HG03064 (cell line): ENCODE results near the gene MAP3K8.

Source experiments
- ATAC-seq: cut with Tn5 transposase; IDR thresholded peaks from one replicate; pipeline ENCODE4 v1.9.1; 2021; ENCODE audit warnings: low read depth; ENCODE audit not compliant: unreplicated experiment

Gene MAP3K8

DNA sequence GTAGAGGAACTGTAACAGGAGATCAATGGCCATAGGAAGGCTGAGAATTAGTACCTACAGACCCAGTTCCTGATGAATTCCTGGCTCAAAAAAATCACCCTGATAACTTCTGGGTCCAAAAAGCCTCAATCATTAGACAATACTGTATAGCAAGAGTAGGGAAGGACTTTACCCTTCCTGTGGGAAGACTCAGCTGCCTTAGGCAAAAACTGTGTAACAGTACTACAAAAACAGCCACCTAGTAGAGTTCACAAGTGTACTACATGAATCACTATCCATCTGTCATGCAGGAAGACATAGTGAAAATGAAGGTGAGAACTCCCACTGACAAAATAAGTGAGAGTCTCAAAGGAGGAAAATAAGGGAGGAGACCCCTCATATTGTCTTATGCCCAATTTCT, 47.6 kb downstream of the MAP3K8 start:
- ATAC-seq = no peak

GRCh38 chr10:30488316-30488715, 54.3 kb downstream of the MAP3K8 start:
- ATAC-seq = no peak

- ATAC-seq = no peak
Measured at GRCh38 chr10:30489346-30489745, 55.4 kb downstream of the MAP3K8 start.

- ATAC-seq = no peak
Measured at GRCh38 chr10:30490289-30491000, 56.5 kb downstream of the MAP3K8 start.

GRCh38 chr10:30491204-30491915, 57.4 kb downstream of the MAP3K8 start:
- ATAC-seq = no peak

DNA sequence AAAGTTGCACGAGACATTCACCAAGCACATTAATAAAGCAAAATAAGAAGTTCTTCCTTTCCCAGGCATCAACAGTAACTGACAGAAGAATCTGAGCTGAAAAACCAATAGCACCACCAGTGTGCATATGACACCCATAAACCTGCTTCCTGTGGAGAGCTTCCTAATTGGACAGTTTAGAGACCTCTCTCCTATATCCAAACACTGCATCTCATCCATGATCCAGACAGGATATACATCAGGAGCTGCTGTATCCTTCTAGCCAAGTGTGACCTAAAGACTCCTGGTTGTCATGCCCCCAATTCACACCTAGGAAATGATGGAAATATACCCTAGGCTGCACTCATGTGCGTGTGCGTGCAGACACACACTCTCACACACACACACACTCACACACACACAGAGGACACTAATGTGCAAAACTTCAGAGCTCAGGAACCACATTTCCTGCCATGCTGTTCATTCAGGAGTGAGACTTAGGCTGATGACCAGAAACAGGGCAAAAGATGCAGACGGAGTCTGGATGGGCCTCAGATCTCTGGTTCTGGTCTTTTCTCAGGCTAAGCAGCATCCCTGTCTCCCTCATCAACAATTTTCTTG, 58.0 kb downstream of the MAP3K8 start:
- ATAC-seq = no peak

DNA sequence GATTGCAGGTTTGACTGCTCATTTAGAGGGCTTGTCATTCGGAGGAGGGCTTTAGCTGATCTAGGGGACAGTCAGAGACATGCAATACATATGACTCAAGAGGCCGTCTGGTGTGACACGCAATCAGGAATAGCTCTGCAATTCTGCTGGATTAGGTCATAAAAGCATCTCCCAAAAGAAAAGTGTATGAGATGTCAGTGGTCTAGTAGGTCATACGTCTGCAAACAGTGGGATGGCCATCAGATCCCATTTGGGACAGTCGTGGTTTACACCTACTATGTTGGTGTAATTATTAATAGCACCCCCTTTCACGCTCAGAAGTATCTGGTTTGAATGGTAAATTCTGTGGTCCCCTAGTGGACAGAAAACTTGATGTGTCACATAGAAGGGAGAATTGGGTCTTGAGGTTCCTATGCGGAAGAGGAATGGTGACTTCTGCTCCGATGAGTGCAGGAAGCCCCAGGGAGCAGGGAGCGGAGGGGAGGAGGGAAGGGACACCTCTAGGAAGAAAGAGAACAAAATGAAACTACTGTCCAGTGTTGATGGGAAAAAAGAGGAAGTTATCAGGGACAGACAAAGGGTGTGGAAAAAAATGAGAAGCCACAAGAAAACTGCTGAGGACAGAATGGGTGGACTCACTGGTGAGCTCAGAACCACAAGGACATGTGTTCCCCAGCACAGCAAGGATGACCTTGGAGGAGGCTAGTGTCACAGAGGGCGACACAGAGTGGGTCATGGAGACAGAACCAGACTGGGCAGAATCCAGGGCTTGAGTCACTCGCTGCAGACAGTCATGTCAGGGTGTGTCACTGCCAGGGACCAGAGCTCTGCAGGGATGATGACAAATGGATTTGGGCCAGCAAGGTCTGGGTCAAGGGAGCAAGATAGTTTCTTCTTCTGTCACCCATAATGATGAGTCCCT, 59.9 kb downstream of the MAP3K8 start:
- ATAC-seq = no peak

DNA sequence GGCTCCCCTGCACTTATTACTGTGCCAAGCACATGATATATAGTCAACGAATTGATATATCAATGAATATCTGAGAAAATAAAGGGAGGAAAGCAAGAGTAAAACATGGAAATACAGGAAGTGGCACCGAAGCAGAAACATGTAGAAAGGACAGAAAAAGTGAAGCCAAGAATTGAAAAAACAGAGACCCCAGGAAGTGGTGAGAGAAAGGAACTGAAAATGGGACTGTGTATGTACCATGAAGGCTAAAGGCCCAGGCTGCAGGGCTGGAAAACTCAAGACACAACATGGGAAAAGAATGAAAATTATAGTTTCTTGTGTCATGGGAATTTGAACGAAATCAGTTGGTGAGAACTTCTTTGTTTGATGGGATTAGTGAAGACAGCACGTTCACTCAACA, 60.6 kb downstream of the MAP3K8 start:
- ATAC-seq = no peak

DNA sequence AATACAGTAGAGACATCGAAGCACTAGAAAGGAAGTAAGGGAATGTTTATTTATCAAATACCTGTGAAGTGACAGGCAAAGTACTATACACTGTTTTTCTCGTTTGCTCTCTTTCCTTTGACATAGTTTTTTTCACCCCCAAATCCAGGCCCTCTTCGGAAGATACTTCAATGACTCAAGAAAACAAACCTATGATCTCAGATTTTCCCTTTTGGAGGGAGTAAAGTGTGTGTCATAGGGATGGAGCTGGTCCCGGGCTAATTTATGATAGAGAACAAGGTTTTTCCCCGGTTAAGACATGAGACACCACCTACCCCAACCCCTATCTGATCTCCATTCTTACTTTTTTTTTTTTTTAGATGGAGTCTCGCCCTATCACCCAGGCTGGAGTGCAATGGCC, 61.7 kb downstream of the MAP3K8 start:
- no peak for ATAC-seq

GRCh38 chr10:30499816-30500215, 65.8 kb downstream of the MAP3K8 start:
- ATAC-seq = no peak

GRCh38 chr10:30500534-30500933, 66.5 kb downstream of the MAP3K8 start:
- no peak for ATAC-seq

DNA sequence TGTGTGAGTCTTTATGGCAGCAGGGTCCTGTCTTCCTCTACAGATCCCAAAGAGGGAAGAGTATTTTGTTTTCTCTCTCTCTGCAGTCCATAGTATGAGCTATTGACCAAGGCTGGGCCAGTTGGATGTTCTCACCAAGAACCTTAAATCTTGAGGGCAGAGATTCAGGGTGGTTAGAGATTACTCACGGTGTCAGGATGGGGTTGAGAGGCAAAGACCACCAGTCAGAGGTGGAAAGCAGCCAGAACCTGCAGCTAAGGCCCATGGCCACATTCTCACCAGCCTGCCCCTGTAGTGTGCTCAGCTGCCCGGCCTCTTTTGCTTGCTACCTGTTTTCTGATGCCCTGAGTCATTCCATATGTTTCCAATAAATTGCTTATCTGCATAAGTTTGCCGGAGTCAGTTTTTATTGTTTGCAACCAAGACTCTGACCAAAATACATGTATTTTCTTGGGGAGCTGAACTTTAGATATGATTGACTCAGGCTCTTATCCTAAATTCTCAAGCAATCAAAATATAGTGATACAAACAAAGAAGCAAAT, 67.0 kb downstream of the MAP3K8 start:
- no peak for ATAC-seq

DNA sequence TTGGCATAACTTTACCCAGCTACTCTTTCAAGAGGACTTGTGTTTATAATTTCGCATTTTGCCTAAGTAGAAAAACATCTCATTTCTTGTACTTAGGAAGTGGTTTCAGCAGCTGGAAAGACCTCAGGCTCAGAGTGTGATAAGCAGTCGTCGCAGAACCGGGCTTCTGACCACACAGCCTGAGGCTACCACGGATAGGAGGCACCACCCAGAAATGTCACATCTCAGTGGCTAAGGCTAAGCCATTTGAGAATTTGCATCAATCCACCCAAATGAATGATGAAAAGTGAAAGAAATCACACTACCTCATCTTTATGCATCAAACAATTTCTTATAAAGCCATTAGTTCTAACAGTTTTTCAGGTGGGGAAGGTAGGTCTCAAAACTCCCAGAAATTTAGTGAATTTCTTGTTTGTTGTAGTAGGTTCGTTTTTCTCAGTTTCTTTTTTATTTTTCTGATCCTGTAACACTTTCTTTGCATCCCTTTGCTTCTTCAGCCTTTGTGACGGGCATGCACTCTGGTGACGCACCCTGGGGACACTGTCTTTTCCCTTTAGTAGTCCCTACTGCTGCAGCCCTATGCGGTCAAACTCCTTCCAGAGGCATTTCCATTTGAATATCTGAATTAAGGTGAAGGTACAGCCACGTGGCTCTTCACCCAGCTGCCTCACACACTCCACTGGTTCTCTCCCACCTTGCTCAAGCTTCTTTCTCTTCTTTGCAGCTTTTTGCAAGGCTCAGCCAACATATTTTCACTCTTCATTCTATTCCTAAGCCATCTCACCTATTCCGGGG, 68.5 kb downstream of the MAP3K8 start:
- ATAC-seq = no peak

DNA sequence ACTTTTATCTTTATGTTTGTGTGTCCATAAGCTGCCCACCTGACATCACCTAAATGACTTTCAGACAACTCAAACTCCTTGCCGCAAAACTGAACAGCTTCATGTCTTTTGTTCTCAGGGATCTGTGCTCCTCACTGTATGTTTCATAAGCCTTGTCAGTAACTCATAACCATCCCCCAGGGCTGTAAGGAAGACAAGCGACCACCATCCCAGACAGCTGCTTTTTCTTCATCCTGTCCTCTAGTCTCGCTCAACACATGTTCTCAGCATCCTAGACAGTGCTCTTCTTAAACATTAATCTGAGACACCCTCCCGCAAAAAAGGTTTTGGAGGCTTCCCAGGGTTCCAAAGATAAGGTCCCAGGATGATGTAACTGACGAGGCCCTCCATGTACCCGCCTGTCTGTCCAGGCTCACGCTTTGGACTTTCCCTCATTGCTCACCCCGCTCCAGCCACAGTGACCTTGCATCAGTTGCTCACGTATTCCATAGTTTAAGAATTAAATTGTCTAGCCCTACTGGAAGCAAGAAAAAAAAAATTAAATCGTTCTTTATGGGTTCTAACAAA, 69.8 kb downstream of the MAP3K8 start:
- ATAC-seq = no peak

DNA sequence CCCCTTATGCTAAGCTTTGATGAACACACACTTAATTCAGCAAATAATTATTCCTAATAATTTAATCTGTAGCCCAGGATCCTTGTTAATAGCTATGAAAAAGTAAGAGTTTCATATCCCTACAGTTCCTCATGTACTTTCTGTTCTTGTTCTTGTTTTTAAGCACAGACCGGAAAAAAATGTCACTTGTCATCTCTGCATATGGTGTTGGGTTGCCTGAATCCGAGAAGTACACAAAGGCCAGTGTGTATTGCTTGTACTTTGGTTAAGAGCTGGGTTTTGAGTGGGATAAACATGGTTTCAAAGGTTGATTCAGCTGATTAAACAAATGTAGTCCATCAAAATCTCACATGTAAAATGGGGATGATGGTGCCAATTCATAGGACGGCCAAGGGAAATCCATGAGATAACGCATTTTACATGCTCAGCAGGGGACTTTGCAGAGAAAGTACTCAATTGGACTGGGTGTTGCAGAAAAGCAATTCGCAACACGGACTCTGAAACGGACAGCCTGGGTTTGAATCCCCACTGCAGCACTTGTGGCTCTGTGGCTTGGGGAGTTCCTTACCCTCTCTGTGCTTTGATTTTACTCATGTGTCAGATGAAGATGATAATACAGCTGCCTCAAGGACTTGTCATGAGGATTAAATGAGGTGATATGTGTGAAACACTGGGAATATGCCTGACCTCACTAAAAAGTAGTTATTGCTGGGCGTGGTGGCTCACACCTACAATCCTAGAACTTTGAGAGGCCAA, 71.7 kb downstream of the MAP3K8 start:
- ATAC-seq = no peak

GRCh38 chr10:30509508-30509907, 75.5 kb downstream of the MAP3K8 start:
- ATAC-seq = no peak

DNA sequence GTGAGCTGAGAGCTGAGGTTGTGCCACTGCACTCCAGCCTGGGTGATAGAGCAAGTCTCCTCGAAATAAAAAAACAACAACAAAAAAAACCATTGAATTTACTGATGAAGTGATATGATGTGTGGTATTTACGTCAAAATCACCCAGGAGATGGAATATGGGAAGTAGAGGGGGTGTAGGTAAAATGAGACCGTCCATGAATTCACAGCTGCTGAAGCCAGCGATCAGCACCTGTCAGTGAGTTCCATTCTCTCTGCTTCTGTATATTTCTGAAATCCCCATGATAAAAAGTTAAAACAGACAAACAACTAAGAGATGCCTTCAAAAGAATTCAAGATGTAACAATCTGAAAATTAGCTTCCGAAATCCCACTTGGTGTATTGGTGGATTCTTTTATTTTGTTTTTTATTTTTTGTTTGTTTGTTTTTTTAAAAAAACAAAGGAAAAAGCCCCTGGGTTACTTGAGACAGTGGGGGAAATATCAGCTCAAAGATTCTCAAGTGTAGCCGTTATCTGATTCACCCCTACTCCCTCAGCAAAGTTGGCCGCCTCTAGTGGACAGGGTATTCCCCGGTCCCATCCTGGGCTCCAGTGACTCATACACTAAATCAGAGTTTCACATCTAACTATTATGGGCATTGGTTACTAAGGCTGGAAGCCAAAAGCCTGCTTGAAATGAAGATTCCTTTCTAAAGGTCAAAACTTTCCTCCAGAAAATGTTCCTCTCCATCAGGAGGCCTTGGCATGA, 76.4 kb downstream of the MAP3K8 start:
- ATAC-seq = peak; percentile 83
